Measurements from ENCODE around the gene BNC2.

DNA sequence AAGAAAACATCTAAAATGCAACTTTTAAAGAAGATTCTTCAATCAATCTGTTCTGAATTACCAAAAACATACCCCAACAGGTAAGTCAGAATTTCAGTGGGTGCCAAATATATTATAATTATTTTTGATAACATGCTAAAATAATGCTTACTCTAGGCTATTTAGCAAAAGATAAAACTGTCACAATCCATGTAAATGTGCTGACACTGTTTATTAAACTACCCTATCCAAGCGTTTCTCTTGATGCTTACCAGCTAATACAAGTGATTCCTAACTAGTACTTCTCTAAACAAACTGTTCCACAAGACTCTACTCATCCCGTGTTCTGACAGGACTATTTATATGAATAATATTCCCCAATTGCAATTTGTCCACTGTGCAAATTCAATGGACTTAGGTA is 236.7 kb downstream of the BNC2 start:
- TF ChIP-seq, protein P1, sequence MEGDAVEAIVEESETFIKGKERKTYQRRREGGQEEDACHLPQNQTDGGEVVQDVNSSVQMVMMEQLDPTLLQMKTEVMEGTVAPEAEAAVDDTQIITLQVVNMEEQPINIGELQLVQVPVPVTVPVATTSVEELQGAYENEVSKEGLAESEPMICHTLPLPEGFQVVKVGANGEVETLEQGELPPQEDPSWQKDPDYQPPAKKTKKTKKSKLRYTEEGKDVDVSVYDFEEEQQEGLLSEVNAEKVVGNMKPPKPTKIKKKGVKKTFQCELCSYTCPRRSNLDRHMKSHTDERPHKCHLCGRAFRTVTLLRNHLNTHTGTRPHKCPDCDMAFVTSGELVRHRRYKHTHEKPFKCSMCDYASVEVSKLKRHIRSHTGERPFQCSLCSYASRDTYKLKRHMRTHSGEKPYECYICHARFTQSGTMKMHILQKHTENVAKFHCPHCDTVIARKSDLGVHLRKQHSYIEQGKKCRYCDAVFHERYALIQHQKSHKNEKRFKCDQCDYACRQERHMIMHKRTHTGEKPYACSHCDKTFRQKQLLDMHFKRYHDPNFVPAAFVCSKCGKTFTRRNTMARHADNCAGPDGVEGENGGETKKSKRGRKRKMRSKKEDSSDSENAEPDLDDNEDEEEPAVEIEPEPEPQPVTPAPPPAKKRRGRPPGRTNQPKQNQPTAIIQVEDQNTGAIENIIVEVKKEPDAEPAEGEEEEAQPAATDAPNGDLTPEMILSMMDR (IDR thresholded peaks at IDR 0.05), result no peak
- TF ChIP-seq POLR2A (IDR thresholded peaks at IDR 0.05), result no peak
